ENCODE results near the gene ZNF544.

The ZNF544 gene

DNA sequence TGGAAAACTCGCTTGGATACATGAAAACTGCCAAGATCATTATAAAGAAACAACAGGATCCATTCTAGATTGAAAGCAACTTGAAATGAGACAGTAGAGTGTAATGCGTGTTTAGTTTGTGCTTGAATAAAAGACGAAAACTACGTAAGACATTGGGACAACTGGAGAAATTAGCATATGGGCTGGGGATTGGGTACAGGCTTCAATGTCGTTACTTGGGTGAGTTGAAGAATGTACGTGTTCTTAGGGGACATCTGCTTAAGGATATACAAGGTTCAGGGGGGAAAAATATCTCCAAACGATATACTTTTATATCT lies 76.0 kb downstream of the ZNF544 start:
- peak in 1 of 58 donors; percentile 61 for DNase-seq

DNA sequence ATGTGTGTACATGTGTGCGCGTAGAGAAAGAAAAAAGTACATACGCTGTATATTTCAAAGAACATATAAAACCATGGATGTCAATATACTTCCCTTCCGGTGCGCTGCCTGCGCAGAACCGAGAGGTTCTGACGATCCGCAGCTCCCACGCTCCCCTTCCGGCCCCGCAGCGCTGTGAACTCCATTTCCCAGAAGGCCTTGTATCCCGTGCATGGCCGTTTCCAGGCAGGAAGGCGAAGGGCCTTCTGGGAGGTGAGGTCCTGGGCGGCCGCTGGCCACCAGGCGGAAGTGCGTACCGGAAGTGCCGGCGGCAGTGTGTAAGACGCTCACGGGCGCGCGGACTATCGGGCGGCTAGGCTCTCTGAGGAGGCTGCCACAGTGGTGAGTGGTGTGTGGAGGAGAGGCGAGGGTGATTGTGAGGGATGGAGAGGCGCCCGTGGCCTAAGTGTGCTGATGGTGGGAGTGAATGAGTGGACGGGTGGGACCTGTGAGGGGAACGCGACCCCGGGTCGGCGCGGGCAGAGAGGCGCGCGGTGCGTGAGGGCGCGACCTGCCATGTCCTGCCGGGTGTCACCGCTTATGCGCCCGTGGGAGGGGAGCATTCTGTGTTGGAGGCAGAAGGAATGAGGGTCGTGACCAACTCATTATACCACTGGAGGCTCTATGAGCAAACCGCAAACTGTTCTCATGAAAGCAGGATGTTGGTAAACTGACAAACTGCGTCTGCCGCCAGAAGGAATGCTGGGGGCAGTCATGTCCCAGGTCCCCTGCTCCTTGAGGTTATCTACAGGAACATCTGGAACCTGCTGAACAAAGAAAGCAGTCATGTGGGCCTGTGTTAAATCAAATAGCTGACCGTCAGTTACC lies 76.6 kb downstream of the ZNF544 start, which contains the start of gene ERVK3-1:
Gene ERVK3-1, plus strand, starts transcription at position 313 of the 867 bp plus-strand sequence. CDS start 6,792 bp downstream, outside the sequence.
- DNase-seq: peak; percentile 79 to 98 (median 94)

DNA sequence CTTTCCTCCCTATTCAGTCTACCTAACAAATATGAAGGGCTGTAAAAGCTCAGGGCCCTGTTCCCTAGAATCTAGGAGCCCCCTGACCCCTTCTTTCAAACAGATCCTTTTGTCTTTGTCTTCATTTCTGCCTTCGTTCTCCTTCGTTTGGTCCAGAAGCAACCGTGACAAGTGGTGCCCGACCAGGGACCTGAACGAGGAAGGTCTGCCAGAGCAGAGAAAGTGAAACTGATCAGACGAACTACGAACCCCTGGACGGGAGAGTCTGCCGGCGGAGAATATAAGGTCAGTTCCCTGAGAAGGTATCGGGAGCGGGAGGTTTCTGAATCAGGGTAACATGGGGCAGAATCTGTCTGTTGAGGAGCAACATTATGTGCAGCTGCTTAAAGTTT lies 77.2 kb downstream of the ZNF544 start:
- no peak for DNase-seq

DNA sequence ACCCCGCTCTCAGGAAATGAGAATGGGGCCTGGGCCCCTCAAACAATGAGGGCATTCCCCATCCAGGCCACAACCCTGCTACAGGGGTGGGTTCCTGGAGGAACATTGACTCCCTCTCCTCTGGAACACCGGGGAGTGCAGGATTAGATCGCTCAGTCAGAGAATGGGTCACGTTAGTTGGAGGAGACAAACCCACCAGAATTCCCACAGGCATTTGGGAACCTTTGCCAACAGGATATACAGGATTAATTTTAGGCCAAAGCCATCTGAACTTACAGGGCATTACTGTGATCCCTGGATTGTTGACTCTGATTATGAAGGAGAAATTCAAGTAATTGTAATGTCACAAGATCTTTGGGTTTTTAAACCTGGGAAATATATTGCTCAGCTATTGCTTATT lies 79.0 kb downstream of the ZNF544 start:
- DNase-seq: no peak

DNA sequence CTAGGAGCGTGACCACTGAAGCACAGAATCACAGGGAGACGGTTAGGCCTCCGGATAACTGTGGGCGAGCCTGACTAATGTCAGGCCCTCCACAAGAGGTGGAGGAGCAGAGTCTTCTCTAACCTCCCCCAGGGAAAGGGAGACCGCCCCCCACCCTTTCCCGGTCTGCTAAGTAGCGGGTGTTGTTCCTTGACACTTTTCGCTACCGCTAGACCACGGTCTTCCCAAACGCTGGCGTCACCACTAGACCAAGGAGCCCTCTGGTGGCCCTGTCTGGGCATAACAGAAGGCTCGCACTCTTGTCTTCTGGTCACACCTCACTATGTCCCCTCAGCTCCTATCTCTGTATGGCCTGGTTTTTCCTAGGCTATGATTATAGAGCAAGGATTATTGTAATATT lies 82.0 kb downstream of the ZNF544 start:
- peak in 22 of 58 donors; percentile 2 to 54 (median 10) for DNase-seq

DNA sequence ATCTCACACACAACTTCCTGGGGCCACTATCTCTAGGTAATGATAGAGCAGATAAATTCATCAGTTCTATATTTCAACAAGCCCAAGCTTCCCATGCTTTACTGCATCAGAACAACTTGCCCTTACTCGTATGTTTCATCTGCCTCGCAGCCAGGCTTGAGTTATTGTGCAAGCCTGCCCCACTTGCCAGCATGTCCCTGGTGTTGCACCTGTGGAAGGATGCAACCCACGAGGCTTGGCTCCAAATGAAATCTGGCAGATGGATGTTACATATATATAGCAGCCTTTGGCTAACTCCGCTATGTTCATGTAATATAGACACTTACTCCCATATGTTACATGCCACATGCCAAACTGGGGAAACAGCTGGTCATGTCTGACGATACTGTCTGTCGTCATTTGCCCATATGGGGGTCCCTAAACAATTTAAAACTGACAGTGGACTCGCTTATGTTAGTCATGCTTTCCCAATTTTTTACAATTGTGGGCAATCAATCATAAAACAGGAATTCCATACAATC lies 82.7 kb downstream of the ZNF544 start:
- peak in 29 of 58 donors; percentile 3 to 65 (median 36) for DNase-seq
